NCI-H2196 treated with DMSO at 0.1 percent for 48 hours (cell line): ENCODE results near the gene RIOK2.

Experiments used
- DNase-seq: peaks from one replicate; lab custom pipeline; 2025; ENCODE audit not compliant: unreplicated experiment; lab: John Stamatoyannopoulos, UW

The RIOK2 gene

GRCh38 chr5:97127727-97128126 is 55.3 kb downstream of the RIOK2 start:
- DNase-seq = no peak

- DNase-seq = no peak
Observed at GRCh38 chr5:97125125-97125683, 57.8 kb downstream of the RIOK2 start.

- DNase-seq = no peak
Observed at GRCh38 chr5:97124335-97124734, 58.7 kb downstream of the RIOK2 start.

GRCh38 chr5:97121848-97122247 is 61.2 kb downstream of the RIOK2 start:
- DNase-seq = no peak

GRCh38 chr5:97120195-97120594 is 62.9 kb downstream of the RIOK2 start:
- no peak for DNase-seq

GRCh38 chr5:97119007-97119390 is 64.0 kb downstream of the RIOK2 start:
- DNase-seq = no peak

GRCh38 chr5:97118261-97119006 is 64.6 kb downstream of the RIOK2 start:
- no peak for DNase-seq

GRCh38 chr5:97115932-97116331 is 67.1 kb downstream of the RIOK2 start:
- no peak for DNase-seq

- no peak for DNase-seq
Observed at GRCh38 chr5:97112230-97112629, 70.8 kb downstream of the RIOK2 start.

- DNase-seq = no peak
Observed at GRCh38 chr5:97111616-97112015, 71.4 kb downstream of the RIOK2 start.

- no peak for DNase-seq
Observed at GRCh38 chr5:97111004-97111403, 72.0 kb downstream of the RIOK2 start.
